Peyer's patch (tissue), 4 donors: ENCODE data around the gene POU2F2. TPM values are rescaled to one million over a fixed set of nuclear protein-coding genes. Genes with fewer than 3 reads are reported as not detected.
"Not testable (repeated sequence)": the region's sequence is repeated elsewhere in the genome, so short reads cannot be mapped to it uniquely, and the experiment has no call there.

Experiments used
- DNase-seq, 3 donors: peaks; one replicate each; pipeline ENCODE4 v3.0.0-alpha.2; 2017 to 2019
- H3K27ac ChIP-seq, 4 donors: fragments of 200-600 bp; sonication (generic); one replicate each; pipeline ENCODE4 v1.5.1; 2016 to 2019
- H3K27me3 ChIP-seq, 2 donors: fragments of 200-600 bp; sonication (generic); one replicate each; pipeline ENCODE4 v1.5.1; 2019
- H3K36me3 ChIP-seq, 3 donors: fragments of 200-600 bp; sonication (generic); one replicate each; pipeline ENCODE4 v1.5.1; 2016 to 2019
- H3K4me1 ChIP-seq, 4 donors: fragments of 200-600 bp; sonication (generic); one replicate each; pipeline ENCODE4 v1.5.1; 2016 to 2019
- H3K4me3 ChIP-seq, 4 donors: fragments of 200-600 bp; sonication (generic); 1 replicate in 3 of 4; 2 replicates in 1 of 4; pipeline ENCODE4 v1.5.1; 2016 to 2019; ENCODE audit warnings: mild to moderate bottlenecking in 1 of 4
- H3K9me3 ChIP-seq, 4 donors: fragments of 200-600 bp; sonication (generic); one replicate each; pipeline ENCODE4 v1.5.1; 2016 to 2019; ENCODE audit warnings: mild to moderate bottlenecking in 1 of 4
- POLR2A ChIP-seq, 2 donors: fragments of 450-650 bp; IDR thresholded peaks; one replicate each; pipeline ENCODE4 v1.5.1; 2017; ENCODE audit warnings: antibody characterized with exemption in 2 of 2, mild to moderate bottlenecking in 2 of 2, moderate library complexity in 2 of 2
- total RNA-seq, 4 donors: library from RNA; depleted of rRNA; stranded (reverse); fragments of >200 nt; gene quantifications; one replicate each; pipeline ENCODE4 v1.1.0, GENCODE V29; 2016
- TF ChIP-seq, protein P1 (sequence below), 6 experiments: fragments of 450-650 bp in 4 of 6; fragments of 200-600 bp in 2 of 6; sonication (generic) in 1 of 6; IDR thresholded peaks; one replicate each; pipeline ENCODE4 v1.5.1; 2017 to 2019; ENCODE audit warnings: antibody characterized with exemption in 6 of 6, mild to moderate bottlenecking in 3 of 6, moderate library complexity in 1 of 6

The POU2F2 gene
- total RNA-seq, 4 donors from 2014 or later = 0.88 to 30.5 (median 3.2) TPM

DNA sequence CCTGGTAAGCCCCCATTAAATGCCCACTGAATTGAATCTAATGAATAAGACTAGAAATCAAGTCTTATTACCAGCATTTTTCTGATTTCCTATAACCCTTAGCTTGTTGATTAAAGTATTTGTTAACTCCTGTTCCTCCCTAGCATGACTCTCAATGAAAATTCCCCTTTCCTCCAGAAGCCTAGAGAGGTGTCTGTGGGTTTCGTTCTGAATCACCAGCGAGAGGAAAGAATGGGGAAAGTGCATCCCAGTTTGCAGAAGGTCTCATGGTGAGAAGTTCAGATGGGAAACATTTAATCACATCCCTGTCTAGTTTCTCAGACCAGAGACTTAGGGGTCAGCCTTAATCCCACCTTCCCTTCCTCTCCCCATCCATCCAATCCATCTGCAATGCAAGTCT lies 26.9 kb downstream of the POU2F2 start:
- no peak overlapping the region for H3K27ac ChIP-seq
- no peaks in the 10 kb centered on the region for H3K27me3 ChIP-seq
- no peak for TF ChIP-seq POLR2A (IDR thresholded peaks at IDR 0.05)
- TF ChIP-seq, protein P1, sequence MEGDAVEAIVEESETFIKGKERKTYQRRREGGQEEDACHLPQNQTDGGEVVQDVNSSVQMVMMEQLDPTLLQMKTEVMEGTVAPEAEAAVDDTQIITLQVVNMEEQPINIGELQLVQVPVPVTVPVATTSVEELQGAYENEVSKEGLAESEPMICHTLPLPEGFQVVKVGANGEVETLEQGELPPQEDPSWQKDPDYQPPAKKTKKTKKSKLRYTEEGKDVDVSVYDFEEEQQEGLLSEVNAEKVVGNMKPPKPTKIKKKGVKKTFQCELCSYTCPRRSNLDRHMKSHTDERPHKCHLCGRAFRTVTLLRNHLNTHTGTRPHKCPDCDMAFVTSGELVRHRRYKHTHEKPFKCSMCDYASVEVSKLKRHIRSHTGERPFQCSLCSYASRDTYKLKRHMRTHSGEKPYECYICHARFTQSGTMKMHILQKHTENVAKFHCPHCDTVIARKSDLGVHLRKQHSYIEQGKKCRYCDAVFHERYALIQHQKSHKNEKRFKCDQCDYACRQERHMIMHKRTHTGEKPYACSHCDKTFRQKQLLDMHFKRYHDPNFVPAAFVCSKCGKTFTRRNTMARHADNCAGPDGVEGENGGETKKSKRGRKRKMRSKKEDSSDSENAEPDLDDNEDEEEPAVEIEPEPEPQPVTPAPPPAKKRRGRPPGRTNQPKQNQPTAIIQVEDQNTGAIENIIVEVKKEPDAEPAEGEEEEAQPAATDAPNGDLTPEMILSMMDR (IDR thresholded peaks at IDR 0.05) = no peak
- H3K36me3 ChIP-seq = no peaks in the 10 kb centered on the region
- H3K4me3 ChIP-seq = no peak overlapping the region
- peaks cover 0 to 13% (median 0%) of the 10 kb centered on the region in 4 donors for H3K4me1 ChIP-seq
- no peaks in the 10 kb centered on the region for H3K9me3 ChIP-seq
- no peak for DNase-seq

DNA sequence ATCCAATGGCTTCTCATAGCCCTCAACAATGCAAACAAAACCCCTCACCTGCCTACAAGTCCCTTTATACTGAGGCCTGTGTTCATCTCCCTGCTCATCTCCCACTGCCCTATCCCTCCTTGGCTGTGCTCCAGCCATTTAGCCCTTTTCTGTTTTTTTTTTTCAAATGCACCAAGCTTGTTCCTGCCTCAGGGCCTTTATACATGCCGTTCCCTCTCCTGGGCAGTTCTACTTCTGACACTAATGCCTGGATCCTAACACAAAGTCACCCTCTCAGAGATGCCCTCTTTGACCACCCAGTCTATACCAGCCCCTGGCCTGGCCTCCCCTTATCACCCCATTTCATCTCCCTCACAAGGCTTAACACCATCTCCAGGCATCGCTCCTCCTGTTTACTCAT lies 29.4 kb downstream of the POU2F2 start:
- Histone ChIP-seq H3K4me1 (no peaks in the 10 kb centered on the region), H3K27me3 (no peaks in the 10 kb centered on the region), H3K9me3 (no peaks in the 10 kb centered on the region), H3K36me3 (no peaks in the 10 kb centered on the region), H3K27ac (no peak overlapping the region), H3K4me3 (no peak overlapping the region)
- no peak for DNase-seq
- TF ChIP-seq, protein P1 (IDR thresholded peaks at IDR 0.05) = no peak
- no peak for TF ChIP-seq POLR2A (IDR thresholded peaks at IDR 0.05)

DNA sequence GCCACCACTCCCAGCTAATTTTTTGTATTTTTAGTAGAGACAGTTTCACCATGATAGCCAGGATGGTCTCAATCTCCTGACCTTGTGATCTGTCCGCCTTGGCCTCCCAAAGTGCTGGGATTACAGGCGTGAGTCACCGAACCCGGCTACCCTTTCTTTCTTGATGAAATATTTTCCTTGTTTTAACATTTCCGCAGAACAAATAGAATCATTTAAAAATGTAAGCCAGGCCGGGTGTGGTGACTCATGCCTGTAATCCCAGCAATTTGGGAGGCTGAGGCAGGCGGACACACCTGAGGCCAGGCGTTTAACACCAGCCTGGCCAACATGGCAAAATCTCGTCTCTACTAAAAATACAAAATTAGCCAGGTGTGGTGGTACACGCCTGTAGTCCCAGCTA lies 32.0 kb downstream of the POU2F2 start:
- not testable (repeated sequence) for H3K4me3 ChIP-seq, DNase-seq, H3K27me3 ChIP-seq, H3K36me3 ChIP-seq, H3K27ac ChIP-seq, H3K9me3 ChIP-seq, H3K4me1 ChIP-seq

DNA sequence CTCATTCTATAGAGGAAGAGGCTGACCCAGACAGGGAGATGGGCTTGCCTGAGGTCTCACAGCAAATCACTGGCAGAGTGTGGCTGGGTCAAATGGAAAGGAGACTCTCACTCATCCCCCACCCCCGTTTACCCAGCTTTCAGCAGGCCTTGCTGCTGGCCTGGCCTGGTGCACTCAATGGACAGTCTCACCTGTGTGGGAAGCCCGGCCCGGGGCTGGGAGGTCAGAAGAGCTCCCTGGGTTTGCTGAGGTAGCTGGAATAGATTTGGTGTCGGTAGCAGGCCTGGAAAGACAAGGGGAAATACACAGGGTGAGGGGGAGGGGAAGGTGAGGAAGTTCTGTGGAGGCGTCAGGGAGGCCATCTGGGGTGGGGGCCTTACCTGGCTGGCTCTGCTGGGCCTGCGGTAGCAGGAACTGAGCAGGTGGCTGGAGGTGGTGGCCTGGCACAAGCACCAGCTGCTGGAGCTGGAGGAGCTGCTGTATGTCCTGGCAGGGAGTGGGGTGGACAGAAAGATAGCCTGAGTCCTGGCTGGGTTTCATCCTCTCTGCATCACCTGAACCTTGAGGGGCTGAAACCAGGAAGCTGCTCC lies 32.8 kb downstream of the POU2F2 start:
- no peak for TF ChIP-seq POLR2A (IDR thresholded peaks at IDR 0.05)
- TF ChIP-seq, protein P1 (IDR thresholded peaks at IDR 0.05) = no peak
- no peaks in the 10 kb centered on the region for H3K36me3 ChIP-seq
- H3K27ac ChIP-seq = no peak overlapping the region
- H3K4me3 ChIP-seq = no peak overlapping the region
- H3K9me3 ChIP-seq = no peaks in the 10 kb centered on the region
- no peaks in the 10 kb centered on the region for H3K27me3 ChIP-seq
- H3K4me1 ChIP-seq = no peaks in the 10 kb centered on the region
- no peak for DNase-seq

DNA sequence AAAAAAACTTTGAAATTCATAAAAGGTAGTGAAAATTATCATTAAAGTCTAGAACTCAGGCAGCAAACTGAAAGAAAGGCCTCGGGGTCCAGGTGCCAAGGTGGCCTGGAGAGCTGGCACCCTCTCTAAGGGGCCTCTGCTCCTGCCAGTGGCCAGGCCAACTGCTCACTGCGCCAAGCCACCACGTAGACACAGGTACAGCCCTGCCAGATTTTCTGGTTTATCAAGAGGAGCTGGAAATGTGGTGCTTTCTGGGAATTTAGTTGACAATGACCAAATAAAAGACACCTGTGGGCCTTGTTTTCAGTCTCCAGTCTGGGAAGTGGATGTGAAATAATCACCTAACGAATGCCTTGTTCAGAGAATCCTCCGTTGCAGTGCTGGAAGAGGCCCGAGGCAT lies 33.5 kb downstream of the POU2F2 start:
- Histone ChIP-seq H3K4me3 (no peak overlapping the region), H3K27ac (no peak overlapping the region), H3K27me3 (no peaks in the 10 kb centered on the region), H3K36me3 (no peaks in the 10 kb centered on the region), H3K9me3 (no peaks in the 10 kb centered on the region), H3K4me1 (no peaks in the 10 kb centered on the region)
- no peak for DNase-seq
- TF ChIP-seq, protein P1 (IDR thresholded peaks at IDR 0.05) = no peak
- no peak for TF ChIP-seq POLR2A (IDR thresholded peaks at IDR 0.05)

DNA sequence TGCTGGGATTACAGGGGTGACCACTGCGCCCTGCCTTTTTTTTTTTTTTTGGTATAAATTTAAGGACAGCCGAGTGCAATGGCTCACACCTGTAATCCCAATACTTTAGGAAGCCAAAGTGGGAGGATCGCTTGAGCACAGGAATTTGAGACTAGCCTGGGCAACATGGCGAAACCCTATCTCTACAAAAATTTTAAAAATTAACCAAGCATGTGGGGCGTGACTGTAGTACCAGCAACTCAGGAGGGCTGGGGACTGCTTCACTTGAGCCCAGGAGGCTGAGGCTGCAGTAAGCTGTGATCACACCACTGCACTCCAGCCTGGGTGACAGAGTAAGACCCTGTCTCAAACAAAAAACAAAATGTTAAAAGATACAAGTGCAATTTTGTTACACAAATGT lies 34.8 kb downstream of the POU2F2 start:
- no peak for DNase-seq
- Histone ChIP-seq H3K36me3 (no peaks in the 10 kb centered on the region), H3K4me3 (no peak overlapping the region), H3K27me3 (no peaks in the 10 kb centered on the region), H3K9me3 (no peaks in the 10 kb centered on the region), H3K4me1 (peaks cover 0 to under 1% (median 0%) of the 10 kb centered on the region in 4 donors), H3K27ac (no peak overlapping the region)
- TF ChIP-seq, protein P1 (IDR thresholded peaks at IDR 0.05) = no peak
- TF ChIP-seq POLR2A (IDR thresholded peaks at IDR 0.05) = no peak
